Upper lobe of right lung (tissue), 1 donor: ENCODE data around the gene TOX3. TPM values are rescaled to one million over a fixed set of nuclear protein-coding genes. Genes with fewer than 3 reads are reported as not detected.

Experiments used
- ATAC-seq: fragments of 200-7000 bp; cut with Tn5 transposase; one replicate; pipeline ENCODE4 v1.9.1; 2020; ENCODE audit warnings: mild to moderate bottlenecking, moderate library complexity
- DNase-seq: peaks from one replicate; pipeline ENCODE4 v3.0.0-alpha.2; 2020
- H3K27ac ChIP-seq: fragments of 200-600 bp; one replicate; pipeline ENCODE4 v1.8.0; 2022
- H3K27me3 ChIP-seq: fragments of 200-600 bp; one replicate; pipeline ENCODE4 v1.8.0; 2022; ENCODE audit warnings: mild to moderate bottlenecking
- H3K36me3 ChIP-seq: fragments of 200-600 bp; one replicate; pipeline ENCODE4 v1.8.0; 2022
- H3K4me1 ChIP-seq: fragments of 200-600 bp; one replicate; pipeline ENCODE4 v1.8.0; 2022
- H3K4me3 ChIP-seq: fragments of 200-600 bp; one replicate; pipeline ENCODE4 v1.8.0; 2022; ENCODE audit warnings: mild to moderate bottlenecking
- H3K9me3 ChIP-seq: fragments of 200-600 bp; one replicate; pipeline ENCODE4 v1.8.0; 2022
- intact Hi-C: fragments of 100-400 bp; cut with DNase I; formaldehyde crosslinking; loops from one replicate; pipeline ENCODE4 v1.11.0; 2022
- total RNA-seq: library from RNA; stranded (reverse); fragmentation: NEBNext Ultra II Directional; extraction: Animal tissue kit (Norgen Biotek cat#: 25700); gene quantifications from one replicate; pipeline ENCODE4 v1.2.1, GENCODE V29; 2021
- TF ChIP-seq, protein P1 (sequence below): fragments of 200-600 bp; IDR thresholded peaks from one replicate; pipeline ENCODE4 v1.8.0; 2022; ENCODE audit warnings: antibody characterized with exemption
- donor health status: DM: no; HTN: yes; CAD: no; lungs with severe emphysema.

Gene TOX3
- total RNA-seq, 1 donor from 2014 or later: 3.7 TPM

DNA sequence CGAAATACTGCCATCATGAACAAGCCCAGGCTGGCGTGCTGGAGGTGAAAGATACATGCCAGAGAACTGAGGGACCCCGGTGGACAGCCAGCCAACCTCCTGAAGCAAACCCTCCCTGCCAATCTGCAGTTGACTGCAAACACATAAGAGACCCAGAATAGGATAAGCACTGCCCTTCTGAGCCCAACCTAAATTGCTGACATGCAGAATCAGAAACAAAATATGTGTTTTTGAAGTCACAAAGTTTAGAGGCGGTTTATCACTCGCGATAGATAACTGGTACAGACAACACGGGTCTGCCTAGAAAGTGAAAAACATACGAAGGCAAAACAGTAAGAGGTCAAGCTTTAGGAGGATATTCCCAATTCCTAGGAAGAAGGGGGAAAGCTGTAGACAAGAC lies 14.6 kb downstream of the TOX3 start:
- TF ChIP-seq, protein P1, sequence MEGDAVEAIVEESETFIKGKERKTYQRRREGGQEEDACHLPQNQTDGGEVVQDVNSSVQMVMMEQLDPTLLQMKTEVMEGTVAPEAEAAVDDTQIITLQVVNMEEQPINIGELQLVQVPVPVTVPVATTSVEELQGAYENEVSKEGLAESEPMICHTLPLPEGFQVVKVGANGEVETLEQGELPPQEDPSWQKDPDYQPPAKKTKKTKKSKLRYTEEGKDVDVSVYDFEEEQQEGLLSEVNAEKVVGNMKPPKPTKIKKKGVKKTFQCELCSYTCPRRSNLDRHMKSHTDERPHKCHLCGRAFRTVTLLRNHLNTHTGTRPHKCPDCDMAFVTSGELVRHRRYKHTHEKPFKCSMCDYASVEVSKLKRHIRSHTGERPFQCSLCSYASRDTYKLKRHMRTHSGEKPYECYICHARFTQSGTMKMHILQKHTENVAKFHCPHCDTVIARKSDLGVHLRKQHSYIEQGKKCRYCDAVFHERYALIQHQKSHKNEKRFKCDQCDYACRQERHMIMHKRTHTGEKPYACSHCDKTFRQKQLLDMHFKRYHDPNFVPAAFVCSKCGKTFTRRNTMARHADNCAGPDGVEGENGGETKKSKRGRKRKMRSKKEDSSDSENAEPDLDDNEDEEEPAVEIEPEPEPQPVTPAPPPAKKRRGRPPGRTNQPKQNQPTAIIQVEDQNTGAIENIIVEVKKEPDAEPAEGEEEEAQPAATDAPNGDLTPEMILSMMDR: no peak
- Histone ChIP-seq H3K4me1 (no peaks in the 10 kb centered on the region), H3K4me3 (no peak overlapping the region), H3K27me3 (no peaks in the 10 kb centered on the region), H3K27ac (no peak overlapping the region), H3K9me3 (no peaks in the 10 kb centered on the region), H3K36me3 (no peaks in the 10 kb centered on the region)
- DNase-seq: no peak
- intact Hi-C loops: no loop called here
- ATAC-seq: no peak

GRCh38 chr16:52529226-52529625 lies 17.7 kb downstream of the TOX3 start:
- Histone ChIP-seq H3K27ac (no peak overlapping the region), H3K36me3 (no peaks in the 10 kb centered on the region), H3K4me1 (no peaks in the 10 kb centered on the region), H3K27me3 (no peaks in the 10 kb centered on the region), H3K9me3 (no peaks in the 10 kb centered on the region), H3K4me3 (no peak overlapping the region)
- DNase-seq: no peak
- intact Hi-C loops: no loop called here
- peak; percentile 21 for ATAC-seq
- TF ChIP-seq, protein P1: no peak

DNA sequence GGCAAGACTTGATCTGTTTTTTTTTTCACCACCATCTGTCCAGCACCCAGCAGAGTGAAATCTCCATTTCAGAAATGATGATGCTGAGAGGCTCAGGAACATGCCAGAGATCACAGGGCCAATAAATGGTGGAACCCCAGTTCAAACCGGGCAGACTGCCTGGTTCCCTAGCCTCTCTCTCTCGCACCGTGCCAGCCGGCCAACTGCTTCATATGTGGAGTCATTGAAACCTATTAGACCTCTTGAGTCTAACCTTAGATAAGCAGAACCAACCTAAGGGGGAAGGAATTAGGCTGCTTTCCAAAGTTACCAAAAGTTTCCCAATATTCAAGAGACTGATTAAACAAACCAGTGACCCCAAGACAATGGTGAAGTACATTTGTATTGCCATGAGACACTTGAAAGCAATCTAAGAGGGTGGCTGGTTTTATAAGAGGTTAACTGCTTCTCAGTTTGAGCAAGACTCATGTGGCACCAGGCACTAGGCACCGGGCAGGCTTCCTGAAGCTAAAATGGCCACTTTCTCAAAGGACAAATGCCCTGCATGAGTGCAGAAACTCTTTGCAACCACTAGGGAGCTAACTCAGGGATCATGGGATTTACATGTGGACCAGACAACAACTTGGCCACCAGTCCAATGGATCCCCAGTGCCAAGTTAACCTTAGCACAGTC lies 18.4 kb downstream of the TOX3 start:
- Histone ChIP-seq H3K27ac (no peak overlapping the region), H3K4me3 (no peak overlapping the region), H3K9me3 (no peaks in the 10 kb centered on the region), H3K27me3 (no peaks in the 10 kb centered on the region), H3K36me3 (no peaks in the 10 kb centered on the region), H3K4me1 (no peaks in the 10 kb centered on the region)
- TF ChIP-seq, protein P1: peak; percentile 18
- ATAC-seq (peak; percentile 92), DNase-seq (peak; percentile 89)
- intact Hi-C loops: no loop called here

DNA sequence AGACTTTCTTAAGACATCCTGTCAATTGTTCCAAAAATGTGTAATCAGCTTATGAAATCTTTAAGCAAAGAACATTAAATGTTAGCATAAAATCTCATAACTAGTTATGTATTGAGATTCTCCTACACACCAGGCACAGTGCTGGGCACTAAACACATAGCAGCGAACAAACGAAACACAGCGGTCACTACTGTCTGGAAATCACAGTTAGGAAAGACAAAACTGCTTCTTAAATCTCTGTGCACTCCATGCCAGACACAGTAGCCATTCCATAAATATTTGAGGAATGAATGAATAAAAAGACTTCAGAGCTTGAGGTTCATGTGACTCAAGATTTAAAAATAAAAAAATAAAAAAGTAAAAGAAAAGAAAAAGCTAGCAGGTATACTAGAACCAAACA lies 20.1 kb downstream of the TOX3 start:
- no peaks in the 10 kb centered on the region for H3K4me1 ChIP-seq
- no peaks in the 10 kb centered on the region for H3K36me3 ChIP-seq
- ATAC-seq (no peak), DNase-seq (no peak)
- TF ChIP-seq, protein P1: no peak
- no peak overlapping the region for H3K27ac ChIP-seq
- no peaks in the 10 kb centered on the region for H3K27me3 ChIP-seq
- intact Hi-C loops: no loop called here
- H3K4me3 ChIP-seq: no peak overlapping the region
- H3K9me3 ChIP-seq: no peaks in the 10 kb centered on the region

DNA sequence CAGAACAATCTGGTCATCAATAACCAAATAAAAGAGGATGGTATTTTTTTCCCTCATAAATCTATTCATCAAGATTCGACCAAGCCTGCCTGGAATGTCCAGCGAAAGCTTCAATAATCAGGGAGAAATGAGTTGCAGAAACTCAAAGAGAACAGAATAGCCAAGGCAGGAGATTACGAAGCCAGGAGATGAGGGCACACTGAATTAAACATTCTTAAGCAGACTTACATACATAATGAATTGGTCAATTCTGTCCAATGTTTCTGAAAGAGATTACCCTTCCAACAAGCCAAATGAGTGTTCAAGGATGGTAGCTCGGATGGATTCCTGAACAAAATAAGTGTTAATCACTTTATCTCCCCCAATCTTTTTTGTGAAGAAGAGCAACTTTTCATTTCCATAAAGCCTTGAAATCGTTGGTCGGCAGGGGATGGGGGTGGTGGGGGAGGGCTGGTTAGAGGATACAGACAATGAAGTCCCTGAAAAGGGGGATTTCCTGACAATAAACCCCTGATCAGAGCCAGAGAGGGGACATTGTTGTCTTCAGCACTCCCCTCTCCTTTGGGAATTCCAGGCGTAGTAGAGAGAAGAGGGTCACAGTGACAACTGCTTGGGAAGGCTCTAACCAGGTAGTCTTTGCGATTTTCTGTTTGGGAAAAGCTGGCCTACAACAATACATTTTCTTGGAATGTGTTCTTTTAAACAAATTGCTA lies 20.7 kb downstream of the TOX3 start:
- Histone ChIP-seq H3K36me3 (no peaks in the 10 kb centered on the region), H3K9me3 (no peaks in the 10 kb centered on the region), H3K4me1 (no peaks in the 10 kb centered on the region), H3K4me3 (no peak overlapping the region), H3K27ac (no peak overlapping the region), H3K27me3 (no peaks in the 10 kb centered on the region)
- ATAC-seq (no peak), DNase-seq (no peak)
- intact Hi-C loops: no loop called here
- TF ChIP-seq, protein P1: no peak
